EL (cell line): ENCODE results near the gene APEH.

ENCODE experiments used
- DNase-seq: peaks from one replicate; pipeline ENCODE4 v3.0.0-alpha.2; 2016

The APEH gene

GRCh38 chr3:49732597-49732996, 58.4 kb downstream of the APEH start:
- DNase-seq, result no peak

- DNase-seq, result no peak
These were observed 59.4 kb downstream of the APEH start for GRCh38 chr3:49733551-49733950.
